NCI-H146 treated with DMSO at 0.1 percent for 48 hours (cell line): ENCODE measurements around the gene NGDN.
"Not testable (repeated sequence)": the region's sequence is repeated elsewhere in the genome, so short reads cannot be mapped to it uniquely, and the experiment has no call there.

Experiments used
- DNase-seq: peaks from one replicate; lab custom pipeline; 2025; ENCODE audit not compliant: unreplicated experiment; lab: John Stamatoyannopoulos, UW

Gene NGDN

GRCh38 chr14:23438101-23438971 lies 31.2 kb upstream of the NGDN start:
- DNase-seq = no peak

- no peak for DNase-seq
These were observed 30.2 kb upstream of the NGDN start for GRCh38 chr14:23439107-23439835.

- DNase-seq = no peak
These were observed 28.4 kb upstream of the NGDN start for GRCh38 chr14:23441076-23441475.

- DNase-seq = no peak
These were observed 26.7 kb upstream of the NGDN start for GRCh38 chr14:23442721-23443356.

- DNase-seq = no peak
These were observed 26.1 kb upstream of the NGDN start for GRCh38 chr14:23443411-23443812.

GRCh38 chr14:23443881-23444280 lies 25.6 kb upstream of the NGDN start:
- DNase-seq = no peak

- no peak for DNase-seq
These were observed 25.2 kb upstream of the NGDN start for GRCh38 chr14:23444314-23444713.

- no peak for DNase-seq
These were observed 23.7 kb upstream of the NGDN start for GRCh38 chr14:23445773-23446172.

- no peak for DNase-seq
These were observed 23.1 kb upstream of the NGDN start for GRCh38 chr14:23446291-23446851.

GRCh38 chr14:23447361-23448350 lies 21.8 kb upstream of the NGDN start:
- DNase-seq = no peak

- DNase-seq = no peak
These were observed 20.2 kb upstream of the NGDN start for GRCh38 chr14:23449314-23449713.

- DNase-seq = no peak
These were observed 19.1 kb upstream of the NGDN start for GRCh38 chr14:23450379-23450778.

GRCh38 chr14:23452237-23452636 lies 17.3 kb upstream of the NGDN start:
- DNase-seq = no peak

GRCh38 chr14:23454445-23454856 lies 15.1 kb upstream of the NGDN start:
- no peak for DNase-seq

- DNase-seq = not testable (repeated sequence)
These were observed 12.5 kb upstream of the NGDN start for GRCh38 chr14:23456883-23457586.

- no peak for DNase-seq
These were observed 11.7 kb upstream of the NGDN start for GRCh38 chr14:23457587-23458445.

- no peak for DNase-seq
These were observed 8.5 kb upstream of the NGDN start for GRCh38 chr14:23460960-23461359.

GRCh38 chr14:23464700-23465099 lies 4.8 kb upstream of the NGDN start:
- no peak for DNase-seq

- DNase-seq = no peak
These were observed 4.2 kb upstream of the NGDN start for GRCh38 chr14:23465261-23465660.
